CD4-positive, alpha-beta memory T cell (primary cell): ENCODE measurements around the gene FAM200B. TPM values are rescaled to one million over a fixed set of nuclear protein-coding genes. Genes with fewer than 3 reads are reported as not detected.
"Not testable (repeated sequence)": the region's sequence is repeated elsewhere in the genome, so short reads cannot be mapped to it uniquely, and the experiment has no call there.

Source experiments
- CTCF ChIA-PET: fragments of 350-600 bp; sonication (Branson Sonifier 250); formaldehyde crosslinking; loops from one replicate; lab custom pipeline; 2021; ENCODE audit warnings: inconsistent platforms; ENCODE audit not compliant: partially characterized antibody; lab: Charles Lee
- POLR2A ChIA-PET: fragments of 350-600 bp; sonication (Branson Sonifier 250); formaldehyde crosslinking; loops from one replicate; lab custom pipeline; 2021; ENCODE audit not compliant: partially characterized antibody; lab: Charles Lee
- DNase-seq, 5 donors: peaks; one replicate each; pipeline versions ENCODE4 v3.0.0 to v3.0.0-alpha.2; 2020 to 2022; ENCODE audit warnings: mixed read lengths in 1 of 5
- H3K27ac ChIP-seq: one replicate; pipeline ENCODE4 v1.7.0; 2013; ENCODE audit warnings: low read depth, low read length
- H3K27me3 ChIP-seq: 2 replicates; pipeline ENCODE4 v1.7.0; 2013; ENCODE audit warnings: mild to moderate bottlenecking, low read length, moderate library complexity; ENCODE audit not compliant: insufficient read depth
- H3K36me3 ChIP-seq: 2 replicates; pipeline ENCODE4 v1.7.0; 2013; ENCODE audit warnings: mild to moderate bottlenecking, low read length, moderate library complexity; ENCODE audit not compliant: insufficient read depth
- H3K4me1 ChIP-seq: 2 replicates; pipeline ENCODE4 v1.7.0; 2013; ENCODE audit warnings: mild to moderate bottlenecking, low read length, moderate library complexity; ENCODE audit not compliant: insufficient read depth
- H3K4me3 ChIP-seq, 2 donors: one replicate each; pipeline ENCODE4 v1.7.0; 2013; ENCODE audit warnings: low read length in 2 of 2, mild to moderate bottlenecking in 1 of 2
- H3K9me3 ChIP-seq, 2 donors: one replicate each; pipeline ENCODE4 v1.7.0; 2013; ENCODE audit warnings: low read length in 2 of 2, control low read depth in 1 of 2; ENCODE audit not compliant: control insufficient read depth in 1 of 2
- H3K27ac Mint-ChIP-seq, 7 donors: one replicate each; pipeline ENCODE4 v1.8.0; 2020 to 2021; ENCODE audit warnings: mixed read lengths in 7 of 7, mild to moderate bottlenecking in 6 of 7, inconsistent platforms in 3 of 7, moderate library complexity in 3 of 7
- H3K27me3 Mint-ChIP-seq, 2 donors: one replicate each; pipeline ENCODE4 v1.8.0; 2020 to 2021; ENCODE audit warnings: mixed read lengths in 2 of 2
- H3K36me3 Mint-ChIP-seq, 2 donors: one replicate each; pipeline ENCODE4 v1.8.0; 2020 to 2021; ENCODE audit warnings: mixed read lengths in 2 of 2, inconsistent platforms in 1 of 2, mild to moderate bottlenecking in 1 of 2
- H3K4me1 Mint-ChIP-seq, 4 donors: one replicate each; pipeline ENCODE4 v1.8.0; 2020 to 2021; ENCODE audit warnings: mixed read lengths in 4 of 4, mild to moderate bottlenecking in 1 of 4
- H3K4me3 Mint-ChIP-seq, 8 donors: one replicate each; pipeline ENCODE4 v1.8.0; 2020 to 2021; ENCODE audit warnings: mixed read lengths in 8 of 8, mild to moderate bottlenecking in 7 of 8, moderate library complexity in 6 of 8, inconsistent platforms in 3 of 8
- H3K9me3 Mint-ChIP-seq, 8 donors: one replicate each; pipeline ENCODE4 v1.8.0; 2020 to 2021; ENCODE audit warnings: mixed read lengths in 8 of 8, mild to moderate bottlenecking in 5 of 8, inconsistent platforms in 3 of 8, moderate library complexity in 1 of 8
- intact Hi-C: fragments of 100-400 bp; cut with micrococcal nuclease; formaldehyde crosslinking; loops from one replicate; pipeline ENCODE4 v1.15.1; 2023
- polyA plus RNA-seq, 2 donors: library from polyadenylated mRNA; unstranded; fragments of 300-500 nt; fragmentation: Illumina TruSeq; gene quantifications; one replicate each; pipeline ENCODE4 v1.2.3, GENCODE V29; 2021
- total RNA-seq, 2 experiments: library from RNA; stranded (reverse); gene quantifications; one replicate each; pipeline ENCODE4 v1.2.3, GENCODE V29; 2021

FAM200B gene
- total and polyA plus RNA-seq, 4 experiments from 2014 or later: 35.5 to 86.8 (median 54.2) TPM

DNA sequence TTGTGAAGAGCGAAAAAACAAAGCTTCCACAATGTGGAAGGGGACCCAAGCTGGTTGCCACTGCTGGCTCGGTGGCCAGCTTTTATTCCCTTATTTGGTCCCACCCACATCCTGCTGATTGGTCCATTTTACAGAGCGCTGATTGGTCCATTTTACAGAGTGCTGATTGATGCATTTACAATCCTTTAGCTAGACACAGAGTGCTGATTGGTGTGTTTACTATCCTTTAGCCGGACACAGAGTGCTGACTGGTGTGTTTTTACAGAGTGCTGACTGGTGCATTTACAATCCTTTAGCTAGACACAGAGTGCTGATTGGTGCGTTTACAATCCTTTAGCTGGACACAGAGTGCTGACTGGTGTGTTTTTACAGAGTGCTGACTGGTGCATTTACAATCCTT is 51.4 kb downstream of the FAM200B start:
- H3K27me3 ChIP-seq, H3K36me3 ChIP-seq, H3K36me3 Mint-ChIP-seq, H3K9me3 Mint-ChIP-seq, H3K27ac Mint-ChIP-seq, H3K4me1 Mint-ChIP-seq, H3K4me3 Mint-ChIP-seq, DNase-seq, H3K27ac ChIP-seq, H3K4me3 ChIP-seq, H3K9me3 ChIP-seq, H3K27me3 Mint-ChIP-seq, H3K4me1 ChIP-seq, intact Hi-C loops: not testable (repeated sequence)
- POLR2A ChIA-PET: interaction anchor here (0.6 kb wide), 1 partner anchor 47 kb away, joined by 3 read pairs; no protein-coding TSS in a partner anchor
- CTCF ChIA-PET: interaction anchor here (1.0 to 3.7 kb wide), 8 partner anchors 18 to 272 kb away, joined by 3 to 28 read pairs (median 6); no protein-coding TSS in a partner anchor

GRCh38 chr4:15735536-15735935 is 53.9 kb downstream of the FAM200B start:
- H3K4me3 ChIP-seq: no peak overlapping the region
- intact Hi-C loops: no loop called here
- ChIA-PET POLR2A (no interaction called here), CTCF (no interaction called here)
- Mint-ChIP-seq H3K4me3 (no peak overlapping the region), H3K4me1 (peaks cover 0 to 8% (median 4%) of the 10 kb centered on the region in 4 donors), H3K27me3 (peaks cover 2 to 4% of the 10 kb centered on the region in 2 donors), H3K9me3 (peaks cover 0 to 3% (median 0%) of the 10 kb centered on the region in 8 donors), H3K27ac (no peak overlapping the region), H3K36me3 (no peaks in the 10 kb centered on the region)
- no peak for DNase-seq
- no peaks in the 10 kb centered on the region for H3K4me1 ChIP-seq
- H3K27ac ChIP-seq: no peak overlapping the region
- no peaks in the 10 kb centered on the region for H3K27me3 ChIP-seq
- H3K9me3 ChIP-seq: no peaks in the 10 kb centered on the region
- H3K36me3 ChIP-seq: no peaks in the 10 kb centered on the region

DNA sequence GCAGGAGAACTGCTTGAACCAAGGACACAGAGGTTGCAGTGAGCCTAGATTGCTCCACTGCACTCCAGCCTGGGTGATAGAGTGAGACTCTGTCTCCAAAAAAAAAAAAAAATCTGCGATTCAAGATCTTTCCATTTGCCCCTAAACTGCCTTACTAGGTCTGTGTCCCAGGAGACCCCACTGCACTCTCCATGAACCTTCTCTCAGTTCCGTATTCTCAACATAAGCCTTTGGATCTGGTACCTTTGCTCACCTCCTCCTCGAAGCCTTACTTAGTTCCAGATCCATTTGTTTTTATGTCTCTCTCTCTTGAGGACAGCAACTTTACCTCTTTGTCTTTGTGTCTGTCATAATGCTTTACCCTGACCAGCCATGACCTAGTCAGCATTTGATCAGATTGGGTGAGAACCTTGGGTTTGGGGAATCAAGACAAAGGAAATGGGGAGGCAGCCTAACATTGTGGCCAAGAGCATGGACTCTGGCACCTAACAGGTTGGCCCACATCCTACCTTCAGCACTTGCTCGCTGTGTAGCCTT is 55.0 kb downstream of the FAM200B start:
- Histone ChIP-seq H3K9me3 (no peaks in the 10 kb centered on the region), H3K27ac (no peak overlapping the region), H3K4me3 (no peak overlapping the region), H3K4me1 (no peaks in the 10 kb centered on the region), H3K36me3 (no peaks in the 10 kb centered on the region), H3K27me3 (no peaks in the 10 kb centered on the region)
- no peak overlapping the region for H3K4me3 Mint-ChIP-seq
- CTCF ChIA-PET: interaction anchor here (0.9 to 1.3 kb wide), 4 partner anchors 29 to 219 kb away, joined by 3 to 7 read pairs (median 4); no protein-coding TSS in a partner anchor
- POLR2A ChIA-PET: no interaction called here
- H3K27ac Mint-ChIP-seq: no peak overlapping the region
- H3K4me1 Mint-ChIP-seq: peaks cover 0 to 8% (median 4%) of the 10 kb centered on the region in 4 donors
- no peak for DNase-seq
- peaks cover 0 to 8% (median 6%) of the 10 kb centered on the region in 8 donors for H3K9me3 Mint-ChIP-seq
- intact Hi-C loops: no loop called here
- peaks cover 0 to 4% of the 10 kb centered on the region in 2 donors for H3K36me3 Mint-ChIP-seq
- peaks cover 2 to 4% of the 10 kb centered on the region in 2 donors for H3K27me3 Mint-ChIP-seq

GRCh38 chr4:15737255-15737654 is 55.6 kb downstream of the FAM200B start:
- no peaks in the 10 kb centered on the region for H3K36me3 ChIP-seq

DNA sequence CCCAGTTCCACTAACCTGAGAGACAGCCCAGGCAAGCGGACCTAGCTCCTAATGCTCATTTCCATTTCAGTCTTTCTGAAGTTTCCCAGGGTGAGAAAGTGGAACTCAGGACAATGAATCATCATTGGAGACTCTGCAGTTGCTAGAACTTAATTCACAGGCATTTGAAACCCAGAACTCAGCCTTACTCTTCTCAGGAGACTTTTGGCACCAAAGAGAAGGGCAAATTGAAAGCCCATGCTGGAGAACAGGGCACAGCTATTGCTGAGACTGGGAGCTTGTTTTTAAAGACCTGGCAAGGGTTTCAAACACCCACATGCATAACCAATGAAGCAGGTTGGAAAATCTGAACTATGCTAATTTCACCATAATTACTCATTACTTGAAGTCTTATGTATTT is 57.2 kb downstream of the FAM200B start:
- Histone ChIP-seq H3K27me3 (no peaks in the 10 kb centered on the region), H3K27ac (no peak overlapping the region), H3K36me3 (no peaks in the 10 kb centered on the region), H3K4me1 (no peaks in the 10 kb centered on the region), H3K9me3 (no peaks in the 10 kb centered on the region), H3K4me3 (no peak overlapping the region)
- H3K27me3 Mint-ChIP-seq: peaks cover 0 to 4% of the 10 kb centered on the region in 2 donors
- intact Hi-C loops: no loop called here
- H3K4me3 Mint-ChIP-seq: no peak overlapping the region
- H3K9me3 Mint-ChIP-seq: peaks cover 0 to 22% (median 16%) of the 10 kb centered on the region in 8 donors
- H3K27ac Mint-ChIP-seq: no peak overlapping the region
- ChIA-PET CTCF (interaction anchor here (0.9 to 2.1 kb wide), 5 partner anchors 17 to 218 kb away, joined by 3 to 8 read pairs (median 3); no protein-coding TSS in a partner anchor), POLR2A (no interaction called here)
- no peak for DNase-seq
- peaks cover 0 to 10% (median 5%) of the 10 kb centered on the region in 4 donors for H3K4me1 Mint-ChIP-seq
- peaks cover 0 to 9% of the 10 kb centered on the region in 2 donors for H3K36me3 Mint-ChIP-seq

More at GRCh38 chr4:15737255-15737654, 55.6 kb downstream of the FAM200B start:
- no peaks in the 10 kb centered on the region for H3K9me3 ChIP-seq
- DNase-seq: no peak
- H3K27me3 ChIP-seq: no peaks in the 10 kb centered on the region
- Mint-ChIP-seq H3K27me3 (peaks cover 2 to 4% of the 10 kb centered on the region in 2 donors), H3K4me1 (peaks cover 0 to 8% (median 4%) of the 10 kb centered on the region in 4 donors), H3K27ac (no peak overlapping the region), H3K36me3 (peaks cover 0 to 6% of the 10 kb centered on the region in 2 donors), H3K9me3 (peaks cover 0 to 12% (median 9%) of the 10 kb centered on the region in 8 donors), H3K4me3 (no peak overlapping the region)
- no peak overlapping the region for H3K4me3 ChIP-seq
- no peak overlapping the region for H3K27ac ChIP-seq
- intact Hi-C loops: no loop called here
- CTCF ChIA-PET: interaction anchor here (0.6 to 1.3 kb wide), 6 partner anchors 9 to 219 kb away, joined by 3 to 7 read pairs (median 3); no protein-coding TSS in a partner anchor
- H3K4me1 ChIP-seq: no peaks in the 10 kb centered on the region
- POLR2A ChIA-PET: no interaction called here

Other genes starting within 250 kb of the FAM200B start
- under 1 TPM in 1 of 2 experiments, not detected in 1; 0.22 TPM for gene CC2D2A, start 211.9 kb upstream of the FAM200B start, total RNA-seq
- gene CC2D2A, start 211.9 kb upstream of the FAM200B start, polyA plus RNA-seq: under 1 TPM in 1 of 2 donors, not detected in 1; 0.20 TPM
- gene FBXL5, start 26.5 kb upstream of the FAM200B start, total RNA-seq: 10 to 100 TPM; 62.2 to 62.8 TPM
- gene FBXL5, start 26.5 kb upstream of the FAM200B start, polyA plus RNA-seq: 100 to 1,000 TPM in 1 of 2 donors, 10 to 100 TPM in 1; 88.5 to 203 TPM
- under 1 TPM; 0.44 to 0.75 TPM for gene BST1, start 21.2 kb downstream of the FAM200B start, total RNA-seq
- under 1 TPM in 1 of 2 donors, not detected in 1; 0.53 TPM for gene BST1, start 21.2 kb downstream of the FAM200B start, polyA plus RNA-seq
- 1 to 10 TPM in 1 of 2 experiments, under 1 TPM in 1; 1.00 to 1.7 TPM for gene CD38, start 96.5 kb downstream of the FAM200B start, total RNA-seq
- gene CD38, start 96.5 kb downstream of the FAM200B start, polyA plus RNA-seq: 1 to 10 TPM in 1 of 2 donors, under 1 TPM in 1; 0.69 to 3.0 TPM